ENCODE results near the gene SHC4.

SHC4 gene

GRCh38 chr15:48896869-48897814 is 66.6 kb downstream of the SHC4 start:
- ChIA-PET POLR2A (no interaction called here), CTCF (no interaction called here)
- TF ChIP-seq CTCF (IDR thresholded peaks at IDR 0.05; ENCODE audit: control extremely low read depth, extremely low read depth, low read depth, missing control alignments), result no peak
- DNase-seq (ENCODE audit: extremely low spot score), result peak; percentile 22

GRCh38 chr15:48893311-48893710 is 70.4 kb downstream of the SHC4 start:
- no peak for DNase-seq (ENCODE audit: extremely low spot score)
- CTCF ChIA-PET, result interaction anchor here (1.4 kb wide), 1 partner anchor 10 kb away, joined by 4 read pairs; no protein-coding TSS in a partner anchor
- no peak for TF ChIP-seq CTCF (IDR thresholded peaks at IDR 0.05; ENCODE audit: control extremely low read depth, extremely low read depth, low read depth, missing control alignments)
- POLR2A ChIA-PET, result no interaction called here

- DNase-seq (ENCODE audit: extremely low spot score), result no peak
- TF ChIP-seq CTCF (IDR thresholded peaks at IDR 0.05; ENCODE audit: control extremely low read depth, extremely low read depth, low read depth, missing control alignments), result no peak
- CTCF ChIA-PET, result interaction anchor here (1.0 to 4.3 kb wide), 6 partner anchors 9 to 84 kb away, joined by 3 to 20 read pairs (median 3); partner anchors contain the start of gene EID1
- POLR2A ChIA-PET, result no interaction called here
These were observed 72.4 kb downstream of the SHC4 start for GRCh38 chr15:48891232-48891765.

- no peak for TF ChIP-seq CTCF (IDR thresholded peaks at IDR 0.05; ENCODE audit: control extremely low read depth, extremely low read depth, low read depth, missing control alignments)
- no peak for DNase-seq (ENCODE audit: extremely low spot score)
- CTCF ChIA-PET, result interaction anchor here (1.0 to 4.3 kb wide), 6 partner anchors 10 to 85 kb away, joined by 3 to 20 read pairs (median 4); partner anchors contain the start of gene EID1
- POLR2A ChIA-PET, result no interaction called here
These were observed 73.2 kb downstream of the SHC4 start for GRCh38 chr15:48890375-48890972.

GRCh38 chr15:48889925-48890324 is 73.8 kb downstream of the SHC4 start:
- no peak for DNase-seq (ENCODE audit: extremely low spot score)
- ChIA-PET POLR2A (no interaction called here), CTCF (interaction anchor here (0.8 to 4.3 kb wide), 5 partner anchors 11 to 86 kb away, joined by 3 to 20 read pairs (median 4); partner anchors contain the start of gene EID1)
- no peak for TF ChIP-seq CTCF (IDR thresholded peaks at IDR 0.05; ENCODE audit: control extremely low read depth, extremely low read depth, low read depth, missing control alignments)

GRCh38 chr15:48888836-48889235 is 74.9 kb downstream of the SHC4 start:
- ChIA-PET POLR2A (no interaction called here), CTCF (interaction anchor here (1.0 to 4.3 kb wide), 3 partner anchors 9 to 28 kb away, joined by 3 to 20 read pairs (median 5); partner anchors contain the start of gene EID1)
- DNase-seq (ENCODE audit: extremely low spot score), result no peak
- no peak for TF ChIP-seq CTCF (IDR thresholded peaks at IDR 0.05; ENCODE audit: control extremely low read depth, extremely low read depth, low read depth, missing control alignments)
